ENCODE data around the gene CCDC80.

CCDC80 gene

DNA sequence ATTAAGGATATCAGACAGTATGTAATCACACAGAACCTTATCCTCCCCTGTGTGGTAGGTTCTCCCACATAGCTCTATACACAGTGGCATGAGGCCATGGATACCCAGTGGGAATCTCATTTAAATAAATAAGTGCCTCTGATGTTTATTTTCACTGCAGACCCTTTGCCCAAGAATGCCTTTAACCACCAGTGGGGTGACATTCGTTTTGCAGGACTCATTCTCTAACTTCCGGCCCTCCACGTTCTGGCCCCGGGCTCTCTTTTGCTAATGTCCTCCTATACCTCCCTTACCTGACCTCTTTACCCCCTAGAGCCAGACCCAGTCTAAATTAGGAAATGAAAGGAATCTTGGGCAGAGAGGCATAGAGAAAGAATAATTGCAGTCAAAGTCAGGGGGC is 8.3 kb downstream of the CCDC80 start:
- no peak for DNase-seq (ENCODE audit: low read depth)

DNA sequence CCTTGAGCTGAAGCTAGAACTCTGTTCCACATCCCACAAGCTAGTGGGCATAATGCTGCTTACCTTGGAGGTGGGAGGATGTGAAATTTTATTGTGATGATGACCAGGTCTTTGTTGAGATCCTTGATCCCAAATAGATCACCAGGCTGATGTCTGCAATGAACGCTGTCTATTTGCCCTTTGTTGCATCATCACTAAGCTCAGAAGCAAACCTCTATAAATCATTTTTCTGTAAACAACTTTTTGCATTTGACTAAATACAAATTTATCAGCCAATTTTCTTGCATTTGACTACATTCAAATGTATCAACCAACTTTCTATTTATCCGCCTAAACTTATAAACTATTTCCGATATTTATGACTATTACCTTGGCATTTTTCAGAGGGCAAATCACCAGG is 9.7 kb downstream of the CCDC80 start:
- DNase-seq (ENCODE audit: low read depth) = no peak

DNA sequence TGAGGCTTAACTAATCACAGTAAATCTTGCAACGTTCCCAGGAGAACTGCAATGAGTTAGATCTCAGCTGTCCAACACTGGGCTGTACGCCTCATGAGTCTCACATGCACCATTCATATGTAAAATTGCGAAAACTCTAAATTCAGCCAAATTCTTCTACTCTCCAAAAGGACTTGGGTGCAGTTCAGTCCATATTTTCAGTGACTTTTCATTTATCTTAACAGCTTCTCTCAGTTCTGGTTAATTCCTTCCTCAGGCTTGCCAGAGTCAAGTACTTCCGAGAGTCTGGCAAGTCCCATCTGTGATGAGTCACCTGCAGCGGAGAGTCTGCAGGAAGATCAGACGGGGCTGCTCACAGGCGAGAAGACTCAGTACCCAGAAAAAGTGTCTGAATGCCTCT is 11.5 kb downstream of the CCDC80 start:
- no peak for DNase-seq (ENCODE audit: low read depth)

DNA sequence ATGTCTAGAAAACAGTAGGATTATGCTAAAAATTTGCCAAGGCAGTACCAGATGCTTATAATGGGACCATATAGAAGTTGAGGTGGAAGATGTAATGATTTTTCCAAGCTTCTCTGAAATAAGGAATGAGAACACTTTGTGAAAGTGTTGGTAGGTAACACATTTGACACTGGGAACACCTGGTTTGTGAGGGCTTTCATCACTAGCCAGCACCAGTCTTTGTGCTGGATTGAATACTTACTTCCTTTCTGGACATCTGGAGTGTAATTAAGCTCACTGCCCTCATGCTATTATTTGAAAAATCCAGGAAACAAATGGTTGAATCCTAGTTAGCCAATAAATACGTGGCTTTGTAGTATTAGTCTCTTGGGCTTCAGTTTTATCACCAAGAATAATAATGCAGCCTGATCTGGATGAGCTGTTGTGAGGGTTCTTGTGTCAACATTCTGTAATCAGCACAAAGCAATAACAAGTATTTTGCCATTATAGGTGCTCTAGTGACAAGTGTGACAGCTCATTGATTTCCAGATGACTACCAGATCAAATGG is 12.9 kb downstream of the CCDC80 start:
- DNase-seq (ENCODE audit: low read depth) = no peak

DNA sequence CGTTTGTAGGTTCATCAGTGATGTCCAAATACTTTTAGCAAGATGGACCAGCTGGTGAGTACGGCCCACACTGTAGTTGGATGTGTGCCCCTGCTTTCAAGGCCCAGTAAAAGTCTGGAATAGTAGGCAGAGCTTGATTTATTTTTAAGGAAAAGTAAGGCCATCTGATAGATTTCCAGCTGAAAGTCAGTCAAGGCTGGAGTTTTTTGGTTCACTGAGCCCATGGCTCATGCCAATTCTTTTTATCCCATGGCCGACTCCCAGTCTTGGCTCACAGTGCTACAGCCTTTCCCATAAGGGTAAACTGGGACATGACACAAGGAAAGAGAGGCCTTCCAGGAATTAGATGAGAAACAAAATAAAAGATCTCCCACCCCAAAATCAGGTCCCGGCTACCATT is 13.5 kb downstream of the CCDC80 start:
- DNase-seq (ENCODE audit: low read depth) = no peak

DNA sequence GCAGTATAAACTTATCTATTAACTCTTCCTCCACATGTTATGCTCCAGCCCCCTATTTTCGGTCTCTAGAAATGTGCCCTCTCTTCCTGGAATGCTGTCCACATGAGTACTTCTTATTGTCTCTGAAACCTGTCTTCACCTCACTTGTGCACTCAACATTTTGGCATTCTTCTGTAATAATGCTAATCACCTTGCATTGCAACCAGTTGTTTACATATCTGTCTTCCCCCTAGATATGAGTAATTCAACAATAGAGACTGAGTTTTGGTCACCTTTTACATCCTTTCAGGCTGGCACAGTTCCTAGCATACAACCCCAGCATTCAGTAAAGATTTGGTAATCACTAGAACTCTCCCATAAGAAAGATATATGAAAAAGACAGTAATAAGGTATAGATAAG is 17.2 kb downstream of the CCDC80 start:
- no peak for DNase-seq (ENCODE audit: low read depth)

DNA sequence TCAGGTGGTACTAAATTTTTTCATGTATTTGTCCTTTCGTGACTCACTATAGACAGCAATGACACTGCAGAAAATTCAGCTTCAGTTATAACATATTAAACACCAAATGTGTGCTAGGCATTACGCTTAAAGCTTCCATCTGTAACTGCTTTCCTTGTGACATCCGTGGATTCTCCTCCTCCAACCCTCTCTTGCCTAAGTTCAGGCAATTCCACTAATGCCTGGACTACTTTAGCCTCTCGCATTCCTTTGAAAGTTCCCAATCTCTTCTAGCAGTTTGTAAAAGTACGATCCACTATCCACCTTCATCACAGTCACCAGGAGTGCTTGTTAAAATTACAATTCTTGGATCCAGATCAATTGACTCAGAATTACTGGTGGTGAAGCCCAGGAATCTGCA is 17.7 kb downstream of the CCDC80 start:
- DNase-seq (ENCODE audit: low read depth) = no peak

DNA sequence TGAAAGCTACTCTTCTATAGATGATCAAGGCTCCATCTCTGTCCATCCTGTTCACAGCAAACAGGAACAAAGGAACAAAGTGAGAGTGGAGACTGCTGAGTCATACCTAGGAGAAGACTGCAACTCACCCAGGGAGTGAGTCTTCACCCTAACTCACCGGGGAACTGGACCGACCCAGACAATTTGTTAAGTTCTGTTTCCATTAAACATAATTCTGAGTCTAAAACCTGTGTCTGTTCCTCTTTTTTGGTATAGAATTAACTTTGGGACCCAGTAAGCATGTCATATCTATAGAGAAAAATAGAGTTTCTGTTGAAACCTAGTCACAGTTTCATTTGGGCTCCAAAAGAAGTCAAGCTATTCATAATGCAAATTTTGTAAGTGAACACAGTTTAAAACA is 21.6 kb downstream of the CCDC80 start:
- DNase-seq (ENCODE audit: low read depth) = no peak

DNA sequence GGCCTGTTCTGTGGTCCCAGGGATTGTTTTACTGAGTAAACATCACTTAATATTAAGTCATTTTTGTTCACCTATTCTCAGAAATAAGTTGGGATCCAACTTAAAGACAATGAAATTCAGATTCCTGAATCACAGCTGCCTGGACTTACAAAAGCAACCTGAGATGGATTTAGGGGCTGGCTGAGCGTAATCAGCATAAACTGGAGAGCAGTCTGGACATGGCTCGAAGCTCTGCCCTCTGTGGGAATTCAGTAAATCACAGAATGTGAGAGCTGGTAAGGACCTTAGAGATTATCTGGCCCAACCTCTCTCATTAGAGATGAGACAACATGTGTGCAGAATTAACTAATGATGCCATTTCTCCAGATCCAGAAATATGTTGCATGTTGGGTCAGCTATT is 23.7 kb downstream of the CCDC80 start:
- DNase-seq (ENCODE audit: low read depth) = no peak

DNA sequence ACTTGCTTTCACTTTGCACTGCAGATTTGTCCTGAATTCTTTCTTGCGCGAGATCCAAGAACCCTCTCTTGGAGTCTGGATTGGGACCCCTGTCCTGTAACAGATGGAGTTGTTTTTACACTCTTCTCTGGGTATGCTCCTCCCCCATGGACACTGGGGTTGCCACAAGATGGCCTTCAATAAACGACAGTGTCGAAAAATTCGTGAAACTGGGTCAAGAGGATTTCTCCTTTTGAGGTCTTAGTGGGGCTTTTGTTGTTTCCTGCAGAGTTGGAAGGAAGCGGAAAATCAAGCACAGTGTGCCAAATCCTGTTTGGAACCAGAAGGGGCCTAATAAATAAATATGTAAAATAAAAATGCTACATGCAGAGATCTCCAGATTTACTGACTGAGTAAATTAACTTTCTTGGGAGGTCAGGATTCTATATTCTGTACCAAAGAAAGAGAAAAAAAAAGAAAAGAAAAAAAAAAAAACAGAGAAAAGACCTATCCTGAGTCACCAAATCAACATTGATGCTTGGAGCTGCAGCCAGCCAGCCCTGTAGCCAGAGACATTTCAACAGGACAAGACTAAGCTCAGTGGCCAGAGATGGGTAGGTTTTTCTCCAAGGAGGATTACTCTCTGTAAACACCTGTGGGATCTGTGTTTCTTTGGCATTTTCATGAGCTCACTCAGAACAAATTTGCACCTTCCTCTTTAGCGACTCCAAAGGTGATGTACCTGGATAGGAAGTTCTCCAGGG is 24.8 kb downstream of the CCDC80 start:
- no peak for DNase-seq (ENCODE audit: low read depth)

DNA sequence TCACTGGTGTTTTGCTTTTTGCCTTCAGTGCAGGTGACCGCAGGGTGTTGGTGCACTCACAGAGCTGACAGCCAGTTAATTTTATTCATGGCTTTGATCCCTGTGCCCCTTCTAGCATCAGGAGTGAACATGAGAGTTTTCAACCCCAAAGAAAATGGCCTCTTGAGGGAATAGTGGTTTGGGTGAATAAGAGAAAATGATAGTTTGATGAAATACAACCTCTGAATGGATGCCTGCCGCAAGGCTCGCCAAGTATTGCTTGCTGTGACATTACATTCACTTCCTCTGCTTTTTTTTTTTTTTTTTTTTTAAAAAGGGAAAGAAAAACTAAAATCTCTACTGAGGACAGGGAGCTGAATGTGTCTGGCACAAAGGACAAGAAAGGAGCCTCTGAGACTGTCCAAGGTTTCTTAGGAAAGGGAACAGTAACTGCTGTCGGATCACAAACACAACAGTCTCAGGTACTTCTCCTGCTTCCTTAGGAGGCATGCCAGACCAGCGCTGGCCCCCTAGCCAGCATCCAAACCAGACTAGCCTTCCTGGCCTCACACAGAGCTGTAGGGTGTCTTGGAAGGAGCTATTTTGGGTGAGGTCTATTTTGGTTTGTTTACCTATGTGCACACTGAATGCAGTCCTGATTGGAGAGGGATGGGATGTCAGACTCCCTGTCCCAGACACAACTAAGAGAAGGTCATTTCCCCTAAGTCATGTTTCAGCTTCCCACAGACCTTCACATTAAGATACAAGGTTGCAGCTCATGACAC is 29.0 kb downstream of the CCDC80 start:
- no peak for DNase-seq (ENCODE audit: low read depth)

DNA sequence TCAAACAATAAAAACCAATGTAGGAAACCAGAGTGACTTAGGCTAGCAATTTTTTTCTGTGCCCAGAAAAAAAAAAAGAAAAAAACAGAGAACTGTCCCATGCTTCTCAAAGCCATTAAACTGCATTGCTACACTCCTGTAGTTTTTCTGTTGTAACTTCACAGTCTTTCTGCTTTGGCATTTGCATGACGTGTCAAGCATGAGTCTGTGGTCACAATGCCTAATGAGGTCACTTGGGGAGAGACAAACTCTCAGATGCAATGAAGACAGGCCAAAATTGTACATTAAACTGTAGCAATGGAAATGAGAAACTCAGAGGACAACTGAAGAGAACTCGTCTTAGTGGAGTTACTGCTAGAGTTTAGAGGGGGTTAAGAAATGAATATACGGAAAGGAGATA is 30.8 kb downstream of the CCDC80 start:
- DNase-seq (ENCODE audit: low read depth) = no peak

DNA sequence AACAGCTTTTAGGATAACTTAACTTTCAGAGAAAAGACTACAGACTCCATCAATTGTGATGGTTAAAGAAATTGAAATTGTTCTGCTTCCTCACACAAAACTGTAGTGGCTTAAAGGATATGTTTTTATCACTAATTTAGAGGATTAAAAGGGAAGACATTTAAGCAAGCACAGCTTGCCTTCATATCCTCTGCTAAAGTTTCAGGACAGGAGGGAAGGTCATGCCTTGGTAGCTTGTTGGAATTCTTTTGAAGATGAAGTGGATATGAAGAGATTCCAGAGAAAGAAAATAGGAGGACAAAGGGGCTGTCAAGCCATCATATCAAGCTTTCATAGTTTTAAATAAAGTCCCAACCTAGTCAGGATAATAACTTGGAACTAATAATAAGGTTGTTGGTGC is 33.1 kb downstream of the CCDC80 start:
- no peak for DNase-seq (ENCODE audit: low read depth)

DNA sequence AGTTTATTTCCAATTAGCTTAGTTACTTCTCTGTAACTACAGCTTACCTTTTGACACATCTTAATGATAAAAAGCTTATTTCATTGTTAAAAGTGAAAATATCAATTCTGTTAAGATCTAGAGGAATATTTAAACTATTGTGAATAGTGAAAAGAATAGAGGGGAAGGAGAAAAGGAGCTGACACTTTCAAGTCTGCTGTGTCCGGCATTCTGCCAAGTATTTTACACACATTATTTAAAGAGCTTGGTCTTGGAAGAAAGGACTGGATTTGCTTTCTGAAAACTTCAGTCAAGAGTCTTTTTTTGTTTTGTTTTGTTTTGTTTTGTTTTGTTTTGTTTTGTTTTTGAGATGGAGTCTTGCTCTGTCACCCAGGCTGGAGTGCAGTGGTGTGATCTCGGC is 34.8 kb downstream of the CCDC80 start:
- DNase-seq (ENCODE audit: low read depth) = no peak

DNA sequence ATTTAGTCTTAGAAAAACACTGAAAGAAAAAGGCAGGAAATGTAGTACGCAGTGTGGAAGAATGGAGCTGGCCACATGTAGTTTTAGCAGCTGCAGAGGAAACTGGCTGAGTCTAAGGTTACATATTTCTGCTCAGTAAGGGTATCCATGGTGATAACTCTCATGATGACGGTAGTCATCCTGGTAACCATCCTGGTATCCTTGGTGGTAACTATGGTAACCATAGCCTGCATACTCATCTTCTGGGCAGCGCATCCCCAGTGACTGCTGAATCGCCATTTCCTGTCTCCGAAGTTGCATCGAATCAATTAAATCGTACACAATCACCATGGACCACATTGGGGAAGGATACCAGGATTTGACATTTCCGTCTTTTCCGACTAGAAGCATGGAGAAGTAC is 35.7 kb downstream of the CCDC80 start:
- no peak for DNase-seq (ENCODE audit: low read depth)

DNA sequence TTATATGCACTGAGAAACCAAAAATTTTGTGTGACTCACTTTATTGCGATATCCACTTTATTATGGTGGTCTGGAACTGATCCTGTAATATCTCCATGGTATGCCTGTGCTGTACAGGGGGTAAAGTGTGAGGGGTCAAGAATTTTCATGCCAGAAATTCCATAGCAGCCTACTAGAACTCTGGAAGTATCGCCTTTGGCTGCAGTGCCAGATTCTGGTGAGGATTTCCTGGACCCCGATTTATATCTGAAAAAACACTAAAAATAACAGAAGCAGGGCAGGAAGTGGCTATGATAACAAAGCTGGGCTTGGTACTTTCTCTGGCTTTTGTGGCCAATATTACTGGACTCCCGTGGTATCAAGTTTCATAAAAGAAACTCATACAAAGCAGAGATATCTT is 36.4 kb downstream of the CCDC80 start:
- DNase-seq (ENCODE audit: low read depth) = no peak

DNA sequence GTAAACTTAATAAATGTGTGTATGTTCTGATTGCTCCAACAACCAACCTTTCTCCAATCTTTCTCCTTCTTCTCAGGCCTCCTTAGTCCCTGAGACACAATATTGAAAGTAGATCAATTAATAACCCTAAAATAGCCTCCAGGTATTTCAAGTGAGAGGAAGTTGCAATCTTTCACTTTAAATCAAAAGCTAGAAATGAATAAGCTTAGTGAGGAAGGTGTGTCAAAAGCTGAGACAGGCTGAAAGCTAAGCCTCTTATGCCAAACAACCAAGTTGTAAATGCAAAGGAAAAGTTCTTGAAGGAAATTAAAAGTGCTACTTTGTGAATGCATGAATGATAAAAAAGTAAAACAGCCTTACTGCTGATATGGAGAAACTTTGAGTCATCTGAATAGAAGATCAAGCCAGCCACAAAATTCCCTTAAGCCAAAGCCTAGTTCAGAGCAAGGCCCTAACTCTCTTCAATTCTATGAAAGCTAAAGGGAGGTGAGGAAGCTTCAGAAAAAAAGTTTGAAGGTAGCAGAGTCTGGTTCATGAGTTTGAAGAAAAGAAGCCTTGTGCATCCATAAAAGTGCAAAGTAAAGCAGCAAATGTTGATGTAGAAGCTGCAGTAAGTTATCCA is 38.6 kb downstream of the CCDC80 start:
- no peak for DNase-seq (ENCODE audit: low read depth)

DNA sequence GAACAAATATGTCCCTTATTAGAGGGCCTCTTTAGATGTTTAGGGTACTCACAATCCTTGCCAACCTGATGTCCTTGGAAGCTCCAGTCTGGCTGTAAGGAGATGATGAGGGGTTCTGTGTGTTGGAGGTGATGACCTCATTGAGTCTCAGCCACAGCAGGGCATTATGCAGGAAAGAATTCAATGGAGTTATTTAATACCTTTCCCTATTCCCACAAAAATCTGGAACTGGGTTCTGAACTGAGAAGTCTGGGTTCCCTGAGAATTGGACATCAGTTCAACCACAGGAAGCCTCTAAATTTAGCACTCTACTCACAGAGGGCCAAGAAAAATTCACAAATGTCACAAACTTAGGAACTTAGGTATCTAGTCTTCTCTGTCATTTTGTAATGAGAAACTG is 42.2 kb downstream of the CCDC80 start:
- DNase-seq (ENCODE audit: low read depth) = no peak

DNA sequence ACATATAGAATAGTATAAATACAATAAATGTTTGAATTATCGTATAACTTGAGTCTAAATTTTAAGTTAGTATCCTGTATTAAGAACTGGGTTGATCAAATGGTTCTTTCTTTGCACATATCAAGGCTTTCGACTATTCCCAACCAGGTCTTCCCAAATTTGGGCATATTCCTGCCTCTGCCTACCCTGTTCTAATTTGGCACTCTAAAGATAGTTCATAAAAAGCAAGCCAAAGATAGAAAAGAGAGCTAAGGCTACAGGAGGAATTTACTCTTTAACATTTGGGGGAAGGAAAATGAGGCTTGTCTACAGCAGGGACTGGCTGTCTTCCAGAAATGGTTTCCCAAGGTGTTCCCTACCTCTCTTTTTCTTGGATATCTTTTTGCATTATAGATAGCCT is 43.0 kb downstream of the CCDC80 start:
- no peak for DNase-seq (ENCODE audit: low read depth)

DNA sequence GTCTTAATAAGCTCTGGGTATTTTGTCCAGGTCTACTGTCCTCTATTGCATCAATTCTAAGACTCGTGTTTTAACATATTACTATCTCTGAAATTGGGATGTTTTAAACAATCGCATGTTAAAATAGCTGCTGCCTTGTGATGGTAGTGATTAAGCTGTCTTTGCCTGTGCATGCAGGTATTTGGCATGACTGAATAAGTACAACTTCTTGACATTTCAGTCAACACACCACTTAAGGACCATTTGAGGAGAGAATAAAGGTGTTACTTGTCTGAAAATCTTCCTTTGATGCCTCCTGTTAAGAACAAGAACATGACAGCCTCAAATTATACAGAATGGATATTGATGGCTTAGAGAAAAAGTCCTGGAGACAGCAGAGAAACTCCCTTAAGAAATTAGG is 46.1 kb downstream of the CCDC80 start:
- no peak for DNase-seq (ENCODE audit: low read depth)

DNA sequence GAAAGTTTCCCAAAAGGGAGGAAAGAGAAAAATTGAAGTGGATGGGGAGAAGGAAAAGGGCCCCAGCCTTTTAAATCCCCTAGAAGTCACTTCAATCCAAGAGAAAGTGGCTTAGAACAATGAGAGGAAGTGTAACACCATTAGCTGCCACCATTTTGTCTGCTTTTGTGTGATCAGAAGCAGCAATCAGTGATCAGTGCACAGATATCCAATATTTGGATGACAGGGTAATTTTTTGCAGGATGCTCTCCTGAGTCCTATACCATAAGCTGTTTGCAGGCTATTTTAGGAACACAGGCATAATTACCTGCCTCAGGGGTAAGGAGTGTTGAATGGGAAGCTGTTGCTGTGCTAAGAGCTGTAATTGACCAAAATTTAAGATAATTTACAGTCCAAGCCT is 47.7 kb downstream of the CCDC80 start:
- no peak for DNase-seq (ENCODE audit: low read depth)

DNA sequence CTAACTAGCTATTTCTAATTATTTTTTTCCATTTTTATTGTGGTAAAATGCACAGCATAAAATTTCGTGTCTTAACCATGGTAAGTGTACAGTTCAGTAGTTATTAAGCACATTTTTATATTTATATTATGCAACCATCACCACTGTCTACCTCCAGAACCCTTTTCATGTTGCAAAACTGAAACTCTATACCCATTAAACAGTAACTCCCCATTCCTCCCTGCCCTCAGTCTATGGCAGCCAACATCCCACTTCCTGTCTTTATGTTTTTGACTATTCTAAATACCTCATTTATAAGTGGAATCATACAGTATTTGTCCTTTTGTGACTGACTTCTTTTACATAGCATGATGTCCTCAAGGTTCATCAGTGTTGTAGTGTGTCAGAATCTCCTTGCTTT is 53.6 kb downstream of the CCDC80 start:
- no peak for DNase-seq (ENCODE audit: low read depth)

DNA sequence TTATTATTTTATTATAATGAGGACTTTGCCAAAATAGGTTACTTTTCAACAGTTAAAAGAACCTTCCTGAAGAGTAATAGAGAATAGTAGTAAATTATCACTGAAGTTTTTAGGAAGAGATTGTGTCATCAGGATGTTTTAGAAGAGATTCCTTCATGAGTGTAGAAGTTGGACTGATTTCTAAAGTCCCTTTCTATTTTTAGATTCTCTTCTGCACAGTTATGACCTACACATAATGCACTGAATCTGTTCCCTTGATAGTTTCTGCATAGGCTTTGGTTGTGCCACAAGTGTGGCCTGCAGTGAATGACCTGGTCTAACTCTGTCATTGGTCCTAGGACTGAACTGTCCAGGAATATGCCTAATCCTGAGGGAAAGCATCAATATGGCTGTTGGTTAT is 55.2 kb downstream of the CCDC80 start:
- no peak for DNase-seq (ENCODE audit: low read depth)
